ENCODE results near the gene ACYP2.
"Not testable (repeated sequence)": the region's sequence is repeated elsewhere in the genome, so short reads cannot be mapped to it uniquely, and the experiment has no call there.

ACYP2 gene

DNA sequence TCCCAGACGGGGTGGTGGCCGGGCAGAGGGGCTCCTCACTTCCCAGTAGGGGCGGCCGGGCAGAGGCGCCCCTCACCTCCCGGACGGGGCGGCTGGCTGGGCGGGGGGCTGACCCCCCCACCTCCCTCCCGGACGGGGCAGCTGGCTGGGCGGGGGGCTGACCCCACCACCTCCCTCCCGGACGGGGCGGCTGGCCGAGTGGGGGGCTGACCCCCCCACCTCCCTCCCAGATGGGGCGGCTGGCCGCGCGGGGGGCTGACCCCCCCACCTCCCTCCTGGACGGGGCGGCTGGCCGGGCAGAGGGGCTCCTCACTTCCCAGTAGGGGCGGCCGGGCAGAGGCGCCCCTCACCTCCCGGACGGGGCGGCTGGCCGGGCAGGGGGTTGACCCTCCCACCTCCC lies 20.0 kb upstream of the ACYP2 start:
- not testable (repeated sequence) for H3K4me3 ChIP-seq (ENCODE audit: low read length); DNase-seq (ENCODE audit: low read depth, low spot score)

- not testable (repeated sequence) for H3K4me3 ChIP-seq (ENCODE audit: low read length); DNase-seq (ENCODE audit: low read depth, low spot score)
Measured at GRCh38 chr2:54096141-54096540, 19.3 kb upstream of the ACYP2 start.

- H3K4me3 ChIP-seq (ENCODE audit: low read length): no peak overlapping the region
- no peak for DNase-seq (ENCODE audit: low read depth, low spot score)
Measured at GRCh38 chr2:54097124-54097523, 18.3 kb upstream of the ACYP2 start.

GRCh38 chr2:54099370-54099769 lies 16.0 kb upstream of the ACYP2 start:
- no peak overlapping the region for H3K4me3 ChIP-seq (ENCODE audit: low read length)
- no peak for DNase-seq (ENCODE audit: low read depth, low spot score)

DNA sequence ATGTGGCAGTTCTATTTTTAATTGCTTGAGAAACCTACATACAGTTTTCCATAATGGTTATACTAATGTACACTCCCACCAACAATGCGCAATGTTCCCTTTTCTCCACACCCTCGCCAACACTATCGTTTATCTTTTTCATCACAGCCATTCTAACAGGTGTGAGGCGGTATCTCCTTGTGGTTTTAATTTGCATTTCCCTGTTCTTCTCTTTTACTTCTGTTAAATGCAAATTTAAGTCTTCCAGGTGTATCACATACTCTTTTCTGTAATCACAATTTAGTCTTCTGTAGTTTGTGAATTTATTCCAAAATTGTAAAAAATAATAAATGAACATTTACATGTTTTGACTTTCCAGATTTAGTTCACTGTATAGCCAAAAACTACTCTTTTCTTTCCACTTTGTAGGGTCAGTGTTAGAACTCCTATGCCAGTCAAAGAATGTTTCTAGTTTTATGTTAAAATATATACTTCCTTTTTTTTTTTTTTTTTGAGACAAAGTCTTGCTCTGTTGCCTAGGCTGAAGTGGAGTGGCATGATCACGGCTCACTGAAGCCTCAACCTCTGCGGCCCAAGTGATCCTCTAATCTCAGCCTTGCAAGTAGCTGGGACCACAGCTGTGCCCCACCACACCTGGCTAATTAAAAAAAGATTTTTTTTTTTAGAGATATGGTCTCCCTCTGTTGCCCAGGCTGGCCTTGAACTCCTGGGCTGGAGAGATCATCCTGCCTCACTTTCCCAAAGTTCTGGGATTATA lies 15.4 kb upstream of the ACYP2 start:
- peak; percentile 20 for DNase-seq (ENCODE audit: low read depth, low spot score)
- no peak overlapping the region for H3K4me3 ChIP-seq (ENCODE audit: low read length)

DNA sequence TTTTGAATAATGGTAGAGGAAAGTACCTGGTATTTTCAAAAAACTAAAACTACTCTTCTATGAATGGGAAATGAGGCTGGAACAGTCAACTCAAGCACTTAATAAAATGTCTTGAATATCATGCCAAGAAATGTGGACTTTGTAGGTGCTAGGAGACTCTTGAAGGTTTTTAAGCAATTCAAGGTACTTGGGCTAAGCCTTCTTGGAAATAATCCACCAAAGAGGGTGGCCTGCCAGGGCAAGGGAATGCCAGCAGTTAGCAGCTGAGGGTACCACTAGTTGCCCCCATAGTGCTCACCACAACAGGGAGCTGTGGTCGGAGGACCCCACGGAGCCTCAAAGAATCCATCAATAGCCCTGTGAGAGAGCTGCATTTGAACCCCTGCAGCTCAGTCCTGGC lies 14.6 kb upstream of the ACYP2 start:
- DNase-seq (ENCODE audit: low read depth, low spot score): no peak
- H3K4me3 ChIP-seq (ENCODE audit: low read length): no peak overlapping the region

- H3K4me3 ChIP-seq (ENCODE audit: low read length): no peak overlapping the region
- DNase-seq (ENCODE audit: low read depth, low spot score): peak; percentile 54
Measured at GRCh38 chr2:54103454-54104314, 11.7 kb upstream of the ACYP2 start.

DNA sequence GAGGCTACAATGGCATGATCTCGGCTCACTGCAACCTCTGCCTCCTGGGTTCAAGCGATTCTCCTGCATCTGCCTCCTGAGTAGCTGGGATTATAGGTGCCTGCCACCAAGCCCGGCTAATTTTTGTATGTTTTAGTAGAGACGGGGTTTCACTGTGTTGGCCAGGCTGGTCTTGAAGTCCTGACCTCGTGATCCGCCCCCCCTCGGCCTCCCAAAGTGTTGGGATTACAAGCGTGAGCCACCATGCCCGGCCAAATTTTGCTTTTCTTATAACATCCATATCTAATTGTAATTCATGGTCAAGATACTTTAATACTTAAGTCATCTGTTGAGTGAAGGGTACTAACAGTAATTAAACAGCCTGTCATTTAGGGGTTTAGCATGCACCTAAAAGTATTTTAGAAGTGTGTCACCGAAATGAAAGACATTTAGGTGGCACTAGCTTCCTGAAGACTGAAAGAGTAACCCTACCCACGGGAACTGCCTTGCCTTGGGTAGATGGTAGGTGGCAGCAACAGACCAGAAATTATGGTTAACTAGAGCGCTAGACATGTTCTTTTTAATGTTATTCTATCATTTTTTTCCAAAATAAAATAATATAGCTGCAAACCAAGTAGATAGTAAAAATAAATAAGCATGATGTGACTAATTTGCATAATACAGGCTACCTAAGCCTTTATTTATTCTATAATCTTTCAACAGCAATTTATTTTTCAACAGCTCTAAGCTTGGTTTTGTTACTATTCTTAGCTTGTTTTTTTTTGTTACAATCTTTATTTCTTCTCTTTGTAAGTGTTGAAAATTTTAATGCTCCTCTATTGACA lies 8.6 kb upstream of the ACYP2 start:
- peak; percentile 61 for DNase-seq (ENCODE audit: low read depth, low spot score)
- no peak overlapping the region for H3K4me3 ChIP-seq (ENCODE audit: low read length)

- H3K4me3 ChIP-seq (ENCODE audit: low read length): no peak overlapping the region
- DNase-seq (ENCODE audit: low read depth, low spot score): no peak
Measured at GRCh38 chr2:54107455-54107764, 8.0 kb upstream of the ACYP2 start.

DNA sequence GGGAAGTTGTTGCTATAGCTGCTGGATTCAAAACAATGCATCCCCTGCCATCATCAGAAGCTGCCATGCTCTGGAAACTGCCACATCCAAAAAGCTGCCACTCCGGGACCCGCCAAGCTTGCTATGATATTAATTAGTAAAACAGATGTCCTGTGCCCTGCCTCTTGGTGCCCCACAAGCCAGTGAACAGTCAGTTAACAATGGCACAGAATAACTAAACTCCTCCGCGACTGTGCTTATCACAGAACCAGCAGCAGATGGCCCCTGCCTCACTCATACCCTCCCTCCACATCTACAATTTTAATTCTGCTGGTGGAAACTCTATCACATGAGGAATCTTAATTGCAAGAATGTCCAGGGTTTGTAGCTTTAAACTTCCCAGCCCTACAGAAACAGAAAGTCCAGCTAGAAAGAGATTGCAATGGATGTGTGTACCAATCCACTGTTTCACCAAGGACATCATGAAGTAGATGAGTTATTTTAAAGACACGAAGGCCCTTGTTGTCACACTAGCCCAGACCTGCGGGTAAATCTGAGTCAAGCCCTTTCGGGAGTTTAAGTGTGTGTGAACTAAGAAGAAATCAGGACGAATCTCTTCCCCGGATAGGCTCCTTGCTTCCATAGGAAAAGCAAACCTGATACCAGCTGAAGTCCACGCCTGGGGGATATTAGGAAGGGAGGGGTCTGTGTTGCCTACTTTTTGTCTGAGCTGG lies 7.4 kb upstream of the ACYP2 start:
- no peak for DNase-seq (ENCODE audit: low read depth, low spot score)
- H3K4me3 ChIP-seq (ENCODE audit: low read length): no peak overlapping the region

DNA sequence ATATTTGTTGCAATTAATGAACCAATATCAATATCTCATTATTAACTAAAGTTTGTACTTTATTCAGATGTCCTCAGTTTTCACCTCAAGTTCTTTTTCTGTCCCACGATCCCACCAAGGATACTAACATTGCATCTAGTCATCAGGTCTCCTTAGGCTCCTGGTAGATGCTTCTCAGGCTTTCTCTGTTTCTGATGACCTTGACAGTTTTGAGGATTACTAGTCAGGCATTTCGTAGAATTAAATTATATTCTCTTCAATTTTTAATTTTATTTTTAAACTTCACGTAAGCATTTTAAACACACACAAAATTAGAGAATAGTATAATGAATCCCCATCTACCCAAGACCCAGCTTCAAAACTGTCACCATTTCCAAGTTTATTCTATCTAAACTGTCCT lies 5.6 kb upstream of the ACYP2 start:
- no peak overlapping the region for H3K4me3 ChIP-seq (ENCODE audit: low read length)
- no peak for DNase-seq (ENCODE audit: low read depth, low spot score)

DNA sequence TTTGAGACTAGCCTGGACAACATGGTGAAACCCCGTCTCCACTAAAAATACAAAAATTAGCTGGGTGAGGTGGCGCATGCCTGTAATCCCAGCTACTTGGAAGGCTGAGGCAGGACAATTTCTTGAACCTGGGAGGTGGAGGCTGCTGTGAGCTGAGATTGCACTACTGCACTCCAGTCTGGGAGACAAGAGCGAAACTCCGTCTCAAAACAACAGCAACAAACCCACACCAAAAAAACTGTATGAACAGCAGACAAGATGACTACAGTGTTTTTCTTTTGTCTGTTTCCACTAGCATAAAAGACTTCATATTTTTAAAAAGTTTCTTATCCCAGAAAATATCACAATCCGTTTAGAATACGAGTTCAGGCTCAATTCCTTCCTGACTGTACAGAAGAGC lies 936 bp upstream of the ACYP2 start:
- DNase-seq (ENCODE audit: low read depth, low spot score): not testable (repeated sequence)
- H3K4me3 ChIP-seq (ENCODE audit: low read length): peak overlapping the region; percentile 69

DNA sequence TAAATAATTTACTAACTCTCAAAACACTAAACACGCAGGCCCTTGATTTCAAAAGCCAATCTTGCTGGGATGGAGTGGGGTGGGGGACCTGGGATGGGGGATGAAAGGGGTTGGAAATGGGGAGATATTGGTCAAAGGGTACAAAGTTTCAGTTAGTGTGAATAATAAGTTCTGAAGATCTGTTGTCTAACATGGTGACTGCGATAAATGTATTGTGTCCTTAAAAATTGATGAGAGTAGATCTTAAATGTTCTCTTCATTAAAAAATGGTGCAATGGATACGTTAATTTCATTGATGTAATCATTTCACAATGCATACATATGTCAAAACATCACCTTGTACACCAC lies 505 bp upstream of the ACYP2 start:
- no peak for DNase-seq (ENCODE audit: low read depth, low spot score)
- H3K4me3 ChIP-seq (ENCODE audit: low read length): peak overlapping the region; percentile 69

DNA sequence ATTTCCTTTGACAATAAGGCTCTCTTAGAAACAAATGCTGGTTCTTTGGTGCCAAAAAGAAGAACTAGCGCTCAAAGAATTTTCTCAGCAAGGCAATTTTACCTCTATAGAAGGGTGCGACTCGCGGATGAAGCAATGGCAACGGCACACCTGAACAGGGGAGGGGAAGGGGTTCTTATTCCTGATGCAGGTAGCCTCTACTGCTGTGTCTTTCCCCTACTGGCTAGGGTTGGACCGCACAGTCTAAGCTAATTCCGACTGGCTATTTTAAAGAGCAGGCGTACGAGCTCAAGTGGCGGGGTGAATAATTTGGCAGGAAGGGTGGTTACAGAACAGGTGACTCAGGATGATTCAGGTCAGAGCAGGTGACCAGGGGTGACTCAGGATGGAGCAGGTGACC lies 1.2 kb downstream of the ACYP2 start:
- not testable (repeated sequence) for H3K4me3 ChIP-seq (ENCODE audit: low read length); DNase-seq (ENCODE audit: low read depth, low spot score)

DNA sequence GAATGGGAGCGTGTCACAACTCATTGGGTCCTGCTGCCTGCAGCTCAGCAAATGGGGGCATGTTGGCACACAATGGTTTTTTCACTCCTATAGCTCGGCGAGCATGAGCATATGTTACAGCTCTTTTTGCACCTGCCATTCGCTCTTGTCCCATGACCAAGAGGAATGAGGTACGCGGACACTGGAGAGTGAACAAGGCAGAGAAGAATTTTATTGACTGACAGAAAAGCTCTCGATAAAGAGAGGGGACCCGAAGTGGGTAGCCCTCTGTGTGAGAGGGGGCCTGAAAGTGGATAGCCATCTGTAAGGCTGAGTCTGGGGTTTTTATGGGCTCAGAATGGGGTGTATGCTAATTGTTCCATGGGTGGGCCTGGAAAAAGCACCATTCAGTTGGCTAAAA lies 5.5 kb downstream of the ACYP2 start:
- no peak overlapping the region for H3K4me3 ChIP-seq (ENCODE audit: low read length)
- no peak for DNase-seq (ENCODE audit: low read depth, low spot score)

DNA sequence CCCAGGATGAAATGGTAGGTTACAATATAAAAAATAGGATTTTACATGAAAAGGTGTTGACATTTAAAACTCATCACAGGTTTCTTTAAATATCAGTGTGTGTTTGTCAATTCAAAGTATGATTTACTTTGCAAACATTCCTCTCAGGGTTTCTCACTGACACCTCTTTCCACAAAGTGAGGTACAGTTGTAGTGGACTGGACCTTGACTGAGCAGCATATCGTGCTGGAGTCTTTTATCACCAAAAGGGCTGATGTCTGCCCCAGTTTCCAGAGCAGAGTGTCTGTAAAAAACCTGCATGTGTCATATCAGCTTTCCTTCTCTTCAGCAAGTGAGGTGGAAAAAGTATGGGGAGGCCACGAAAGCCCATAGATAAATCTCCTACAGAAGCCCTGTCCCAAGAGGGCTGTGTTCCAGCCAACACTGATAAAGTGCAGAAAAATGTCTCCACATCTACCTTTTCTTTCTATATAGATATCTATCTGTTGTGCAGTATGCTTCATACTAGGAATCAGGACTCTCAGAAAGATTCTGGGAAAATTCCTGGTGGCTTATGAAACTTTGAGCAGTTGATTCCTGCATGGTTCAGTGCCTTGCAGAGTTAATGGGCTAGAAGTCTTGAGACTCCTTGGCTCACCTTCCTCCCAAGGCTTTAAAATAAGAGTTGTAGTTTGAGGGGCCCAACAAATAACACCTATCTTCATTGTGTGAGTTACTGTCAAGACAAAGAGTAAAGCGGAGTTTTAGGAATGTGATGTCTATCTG lies 6.9 kb downstream of the ACYP2 start:
- DNase-seq (ENCODE audit: low read depth, low spot score): no peak
- H3K4me3 ChIP-seq (ENCODE audit: low read length): no peak overlapping the region

DNA sequence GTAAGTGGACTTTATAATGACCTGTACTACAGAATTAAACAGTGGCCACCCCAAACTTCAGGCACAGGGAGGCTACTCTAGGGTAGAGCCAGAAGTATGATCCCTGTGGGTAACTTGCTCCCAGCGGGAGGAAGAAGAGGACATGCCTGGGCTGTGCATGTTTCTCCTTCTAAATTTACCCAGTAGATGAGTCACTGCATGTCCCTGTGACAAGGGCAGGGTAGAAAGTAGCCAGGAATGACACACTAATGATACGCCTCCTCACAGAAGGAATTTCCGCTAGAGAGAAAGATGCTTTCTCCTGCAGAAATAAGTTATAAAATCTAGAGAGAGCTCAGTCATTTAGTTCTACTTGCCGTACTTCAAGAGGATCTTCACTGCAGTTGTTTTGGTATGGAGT lies 7.5 kb downstream of the ACYP2 start:
- no peak for DNase-seq (ENCODE audit: low read depth, low spot score)

DNA sequence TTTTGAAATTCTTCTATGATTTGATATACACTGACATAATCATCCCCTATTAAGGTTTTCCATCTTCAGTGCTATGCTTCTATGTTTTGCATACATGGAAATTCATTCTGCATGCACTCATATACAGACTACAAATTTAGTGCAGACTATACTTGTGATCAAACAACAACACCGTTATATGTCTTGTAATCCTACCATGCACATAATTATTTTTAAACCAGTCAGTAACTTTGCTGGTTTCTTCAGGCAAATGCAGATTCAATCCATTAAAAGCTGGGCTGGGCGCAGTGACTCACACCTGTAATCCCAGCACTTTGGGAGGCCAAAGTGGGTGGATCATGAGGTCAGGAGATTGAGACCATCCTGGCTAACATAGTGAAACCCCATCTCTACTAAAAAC lies 11.8 kb downstream of the ACYP2 start:
- DNase-seq (ENCODE audit: low read depth, low spot score); H3K4me3 ChIP-seq (ENCODE audit: low read length): not testable (repeated sequence)

More for the DNA sequence above, 7.5 kb downstream of the ACYP2 start:
- H3K4me3 ChIP-seq (ENCODE audit: low read length): no peak overlapping the region

- no peak for DNase-seq (ENCODE audit: low read depth, low spot score)
- H3K4me3 ChIP-seq (ENCODE audit: low read length): no peak overlapping the region
Measured at GRCh38 chr2:54133056-54133455, 17.6 kb downstream of the ACYP2 start.
